Choroid plexus epithelial cell (primary cell): ENCODE data around the gene CST1.
"Not testable (repeated sequence)": the region's sequence is repeated elsewhere in the genome, so short reads cannot be mapped to it uniquely, and the experiment has no call there.

Experiments
- DNase-seq: peaks from one replicate; pipeline ENCODE4 v3.0.0-alpha.2; 2010; ENCODE audit warnings: low read depth
- H3K4me3 ChIP-seq: 2 replicates; pipeline ENCODE4 v1.5.1; 2011; ENCODE audit warnings: low read depth, mild to moderate bottlenecking, control low read depth, low read length, moderate library complexity
- TF ChIP-seq, protein P1 (sequence below): conservative IDR thresholded peaks from 2 replicates; pipeline ENCODE4 v1.5.1; 2011; ENCODE audit warnings: low read depth, mild to moderate bottlenecking, control low read depth, inconsistent platforms, low read length, moderate library complexity

CST1 gene, protein sequence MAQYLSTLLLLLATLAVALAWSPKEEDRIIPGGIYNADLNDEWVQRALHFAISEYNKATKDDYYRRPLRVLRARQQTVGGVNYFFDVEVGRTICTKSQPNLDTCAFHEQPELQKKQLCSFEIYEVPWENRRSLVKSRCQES

DNA sequence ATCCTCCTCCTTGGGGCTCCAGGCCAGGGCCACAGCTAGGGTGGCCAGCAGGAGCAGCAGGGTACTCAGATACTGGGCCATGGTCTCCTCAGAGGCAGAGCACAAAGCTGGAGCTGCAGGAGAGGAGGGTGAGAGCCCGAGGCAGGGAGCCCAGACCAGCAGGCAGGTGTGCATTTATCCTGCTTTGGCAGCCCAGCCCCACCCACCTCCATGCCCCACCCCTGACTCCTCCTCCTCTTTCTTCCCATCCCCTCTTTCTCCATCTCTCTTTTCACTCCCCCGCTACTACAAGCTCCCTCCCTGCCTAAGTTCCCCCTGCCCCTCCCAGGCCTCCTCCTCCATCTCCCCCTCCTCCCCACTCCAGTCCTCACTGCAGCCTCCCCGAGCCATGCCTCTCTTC is at the start of gene CST1:
Gene CST1, minus strand, starts transcription at position 150 of the 400 bp plus-strand sequence. Its CDS starts 69 bp downstream, at position 81.
- DNase-seq, H3K4me3 ChIP-seq: not testable (repeated sequence)

DNA sequence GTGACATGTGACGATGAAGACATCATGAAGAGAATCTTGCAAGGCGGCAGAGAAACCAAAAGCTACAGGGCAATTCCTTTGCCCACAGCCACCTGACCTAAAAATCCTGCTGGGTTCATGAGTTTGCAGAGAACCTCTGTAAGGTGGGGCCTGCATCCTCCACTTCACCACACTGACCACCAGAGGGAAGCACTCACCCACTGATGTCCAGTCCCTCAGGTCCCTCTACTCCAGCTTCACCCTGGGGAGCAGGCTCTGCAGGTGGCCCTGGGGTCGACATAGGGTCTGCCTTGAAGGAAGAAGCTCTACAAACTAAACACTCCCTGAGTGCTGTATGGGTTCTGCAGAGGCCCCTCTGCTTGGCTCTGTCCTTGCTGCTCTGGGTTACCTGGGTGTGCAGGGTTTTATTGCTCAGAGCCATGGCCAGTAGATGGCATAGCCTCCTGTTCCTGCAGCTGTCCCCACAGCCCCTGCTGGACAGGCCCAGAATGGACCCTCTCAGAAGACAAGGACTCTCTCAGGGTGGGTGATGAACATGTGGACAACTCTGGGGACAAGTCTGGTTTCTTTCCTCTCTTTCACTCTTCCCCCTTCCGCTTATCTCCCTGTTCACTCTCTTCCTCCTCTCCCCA is 48.6 kb upstream of the CST1 start:
- TF ChIP-seq, protein P1, sequence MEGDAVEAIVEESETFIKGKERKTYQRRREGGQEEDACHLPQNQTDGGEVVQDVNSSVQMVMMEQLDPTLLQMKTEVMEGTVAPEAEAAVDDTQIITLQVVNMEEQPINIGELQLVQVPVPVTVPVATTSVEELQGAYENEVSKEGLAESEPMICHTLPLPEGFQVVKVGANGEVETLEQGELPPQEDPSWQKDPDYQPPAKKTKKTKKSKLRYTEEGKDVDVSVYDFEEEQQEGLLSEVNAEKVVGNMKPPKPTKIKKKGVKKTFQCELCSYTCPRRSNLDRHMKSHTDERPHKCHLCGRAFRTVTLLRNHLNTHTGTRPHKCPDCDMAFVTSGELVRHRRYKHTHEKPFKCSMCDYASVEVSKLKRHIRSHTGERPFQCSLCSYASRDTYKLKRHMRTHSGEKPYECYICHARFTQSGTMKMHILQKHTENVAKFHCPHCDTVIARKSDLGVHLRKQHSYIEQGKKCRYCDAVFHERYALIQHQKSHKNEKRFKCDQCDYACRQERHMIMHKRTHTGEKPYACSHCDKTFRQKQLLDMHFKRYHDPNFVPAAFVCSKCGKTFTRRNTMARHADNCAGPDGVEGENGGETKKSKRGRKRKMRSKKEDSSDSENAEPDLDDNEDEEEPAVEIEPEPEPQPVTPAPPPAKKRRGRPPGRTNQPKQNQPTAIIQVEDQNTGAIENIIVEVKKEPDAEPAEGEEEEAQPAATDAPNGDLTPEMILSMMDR = peak; percentile 67
- peak; percentile 55 for DNase-seq

DNA sequence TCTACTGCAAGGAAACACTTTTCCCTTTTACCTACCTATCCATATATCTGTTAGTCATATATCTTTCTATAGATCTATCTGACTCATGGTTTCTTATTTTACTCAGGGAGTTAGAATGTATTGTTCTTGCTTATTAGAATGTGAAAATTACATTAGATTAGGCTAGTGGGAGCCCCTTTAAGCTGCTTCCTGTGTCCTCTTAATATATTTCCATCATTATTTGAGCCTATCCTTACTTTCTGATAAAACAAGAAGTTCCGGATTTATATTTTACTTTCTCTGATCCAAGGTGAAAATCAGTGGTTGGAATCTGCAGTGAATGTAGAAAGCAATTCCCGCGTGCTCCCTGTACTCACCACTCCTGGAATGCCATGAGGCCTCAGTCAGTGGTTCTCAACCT is 44.8 kb upstream of the CST1 start:
- H3K4me3 ChIP-seq = no peak overlapping the region
- DNase-seq = no peak
- TF ChIP-seq, protein P1 = no peak

More for the DNA sequence above, 48.6 kb upstream of the CST1 start:
- H3K4me3 ChIP-seq = not testable (repeated sequence)

DNA sequence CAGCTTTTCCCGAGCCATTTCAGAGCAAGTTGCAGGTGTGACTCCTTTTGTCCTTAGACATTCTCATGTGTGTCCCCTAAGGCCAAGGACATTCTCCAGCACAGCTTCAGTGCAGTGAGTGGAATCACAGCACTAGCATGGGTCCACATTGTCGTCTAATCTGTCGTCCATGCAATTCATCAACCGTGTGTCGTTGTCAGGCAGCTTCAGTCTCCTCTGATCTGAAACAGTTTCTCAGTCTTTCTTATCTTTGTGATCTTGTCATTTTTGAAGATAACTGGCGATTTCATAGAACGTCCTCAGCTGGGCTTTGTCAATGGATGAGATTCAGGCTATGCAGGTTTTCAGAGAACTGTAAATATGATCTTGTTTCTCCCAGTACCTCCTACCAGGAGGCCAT is 44.1 kb upstream of the CST1 start:
- H3K4me3 ChIP-seq = no peak overlapping the region
- no peak for DNase-seq
- TF ChIP-seq, protein P1 = no peak

DNA sequence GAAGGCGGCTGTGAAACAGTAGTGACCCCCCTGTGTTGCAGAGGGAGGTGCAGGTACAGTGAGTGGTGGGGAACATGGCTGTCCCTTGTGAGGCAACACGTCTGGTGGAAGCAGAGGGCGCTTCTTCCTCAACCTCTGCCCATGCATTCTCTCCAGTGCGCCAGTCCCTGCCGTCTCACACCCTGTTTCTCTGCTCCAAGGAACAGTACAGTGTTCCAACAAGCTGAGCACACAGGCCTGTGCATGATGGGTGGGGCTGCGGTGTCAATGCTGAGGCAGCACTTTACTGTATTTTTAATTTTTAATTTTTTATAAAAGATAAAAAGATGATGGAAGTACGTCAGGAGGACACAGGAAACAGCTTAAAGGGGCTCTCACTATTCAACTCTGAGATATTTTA is 43.3 kb upstream of the CST1 start:
- no peak overlapping the region for H3K4me3 ChIP-seq
- TF ChIP-seq, protein P1 = no peak
- DNase-seq = no peak

DNA sequence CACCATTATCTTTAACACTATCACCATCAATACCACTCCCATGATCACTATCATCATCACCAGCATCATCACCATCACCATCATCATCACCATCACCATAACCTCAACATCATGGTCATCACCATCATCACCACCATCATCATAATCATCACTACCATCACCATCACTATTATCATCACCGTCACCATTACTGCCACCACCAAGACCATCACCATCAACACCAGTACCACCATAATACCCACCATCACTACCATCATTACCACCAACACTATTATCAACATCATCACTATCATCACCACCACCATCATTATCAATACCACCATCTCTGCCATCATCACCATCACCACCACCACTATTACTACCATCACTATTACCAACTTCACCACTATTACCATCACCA is 32.7 kb upstream of the CST1 start:
- TF ChIP-seq, protein P1 = no peak
- H3K4me3 ChIP-seq = no peak overlapping the region
- DNase-seq = no peak

DNA sequence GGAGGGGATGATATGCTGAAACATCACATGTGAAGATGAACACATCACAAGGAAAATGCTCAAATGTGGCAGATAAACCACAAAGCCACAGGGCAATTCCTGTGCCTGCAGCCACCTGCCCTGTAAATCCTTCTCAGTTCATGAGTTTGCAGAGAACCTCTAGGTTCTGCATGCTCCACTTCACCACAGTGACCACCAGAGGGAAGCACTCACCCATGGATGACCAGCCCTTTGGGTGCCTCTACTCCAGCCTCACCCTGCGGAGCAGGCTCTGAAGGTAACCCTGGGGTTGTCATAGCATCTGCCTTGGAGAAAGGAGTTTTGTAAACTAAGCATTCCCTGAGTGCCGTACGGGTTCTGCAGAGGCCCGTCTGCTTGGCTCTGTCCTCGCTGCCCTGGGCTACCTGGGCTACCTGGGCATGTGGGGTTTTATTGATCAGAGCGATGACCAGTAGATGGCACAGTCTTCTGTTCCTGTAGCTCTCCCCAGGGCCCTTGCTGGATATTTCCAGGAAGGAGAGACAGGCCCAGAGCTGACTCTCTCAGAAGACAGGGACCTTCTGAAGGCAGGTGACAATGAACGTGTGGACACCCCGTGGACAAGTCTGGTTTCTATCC is 31.7 kb upstream of the CST1 start:
- DNase-seq = peak; percentile 64
- H3K4me3 ChIP-seq = no peak overlapping the region
- TF ChIP-seq, protein P1 = peak; percentile 76

DNA sequence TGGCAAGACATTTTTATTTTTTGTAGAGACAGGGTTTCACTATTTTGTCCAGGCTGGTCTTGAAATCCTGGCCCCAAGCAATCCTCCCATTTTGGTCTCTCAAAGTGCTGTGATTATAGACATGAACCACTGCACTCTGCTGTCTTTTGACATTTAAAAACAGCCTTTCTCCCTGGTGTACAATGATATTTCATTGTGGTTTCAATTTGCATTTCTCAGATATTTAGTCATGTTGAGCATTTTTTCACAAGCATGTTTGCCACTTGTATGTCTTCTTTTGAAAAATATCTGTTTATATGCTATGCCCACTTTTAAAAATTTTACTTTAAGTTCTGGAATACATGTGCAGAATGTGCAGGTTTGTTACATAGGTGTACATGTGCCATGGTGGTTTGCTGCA is 27.9 kb upstream of the CST1 start:
- peak; percentile 61 for DNase-seq
- not testable (repeated sequence) for H3K4me3 ChIP-seq

DNA sequence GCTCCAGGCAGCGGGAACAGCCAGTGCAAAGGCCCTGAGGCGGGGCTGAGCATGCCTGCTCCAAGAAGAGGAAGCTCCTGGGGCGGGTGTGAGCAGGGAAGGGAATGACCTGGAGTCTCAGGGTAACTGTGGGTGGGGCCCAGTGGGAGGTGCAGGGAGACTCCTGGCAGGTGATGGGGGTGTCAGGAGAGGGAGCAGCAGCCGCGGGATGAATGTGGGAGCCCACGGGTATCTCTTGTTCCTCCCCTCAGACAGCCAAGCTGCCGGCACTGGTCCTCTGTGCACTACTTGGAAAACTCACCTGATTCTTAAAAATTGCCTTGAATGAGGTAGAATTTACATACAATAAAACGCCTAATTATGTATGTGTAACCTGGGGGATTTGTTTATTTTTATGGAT is 26.6 kb upstream of the CST1 start:
- not testable (repeated sequence) for DNase-seq, H3K4me3 ChIP-seq
